NOMO-1 (cell line): ENCODE results near the gene AUTS2.
"Not testable (repeated sequence)": the region's sequence is repeated elsewhere in the genome, so short reads cannot be mapped to it uniquely, and the experiment has no call there.

ENCODE experiments used
- DNase-seq, 2 experiments: peaks; one replicate each; lab custom pipeline; 2025; ENCODE audit not compliant: unreplicated experiment in 2 of 2; lab: John Stamatoyannopoulos, UW

AUTS2 gene

DNA sequence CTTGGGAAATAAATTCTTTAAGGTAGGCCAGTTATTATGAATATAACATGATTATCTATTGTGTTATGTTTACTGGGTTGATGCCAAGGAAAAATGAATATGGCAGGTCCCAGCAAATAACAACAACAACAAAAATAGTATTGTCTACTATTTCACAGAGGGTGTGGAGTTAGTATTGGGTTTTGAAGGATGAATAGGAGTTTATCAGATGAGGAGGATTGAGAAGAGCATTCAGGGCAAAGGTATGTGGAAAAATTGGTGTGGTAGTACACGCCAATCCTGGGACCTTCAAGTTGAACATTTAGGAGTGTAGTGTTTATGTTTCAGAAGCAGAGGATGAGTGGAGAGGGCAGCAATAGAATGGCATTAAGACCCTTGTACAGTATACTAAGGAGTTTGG lies 671.9 kb downstream of the AUTS2 start:
- DNase-seq = no peak

DNA sequence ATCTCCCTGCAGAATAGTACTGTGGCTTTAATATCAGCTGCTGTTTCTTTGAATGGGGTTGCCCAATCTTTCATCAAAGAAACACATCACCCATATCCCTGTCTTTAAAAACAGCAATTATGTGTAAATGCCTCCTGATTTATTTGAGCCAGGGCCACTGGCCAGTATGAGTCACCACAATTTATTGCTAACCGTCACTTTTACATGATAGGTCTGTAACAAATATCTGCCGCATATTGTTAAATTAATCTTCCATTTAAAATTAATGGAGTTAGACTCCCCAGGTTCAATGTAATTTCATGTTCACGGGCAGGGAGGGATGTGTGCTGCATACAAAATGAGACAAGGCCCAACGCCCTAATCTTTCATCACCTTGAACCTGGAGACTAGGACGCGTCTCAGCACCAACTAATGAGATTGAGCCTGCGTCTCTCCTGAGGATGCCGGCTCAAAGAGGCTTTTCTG lies 673.4 kb downstream of the AUTS2 start:
- peak in 1 of 2 experiments; percentile 5 for DNase-seq

DNA sequence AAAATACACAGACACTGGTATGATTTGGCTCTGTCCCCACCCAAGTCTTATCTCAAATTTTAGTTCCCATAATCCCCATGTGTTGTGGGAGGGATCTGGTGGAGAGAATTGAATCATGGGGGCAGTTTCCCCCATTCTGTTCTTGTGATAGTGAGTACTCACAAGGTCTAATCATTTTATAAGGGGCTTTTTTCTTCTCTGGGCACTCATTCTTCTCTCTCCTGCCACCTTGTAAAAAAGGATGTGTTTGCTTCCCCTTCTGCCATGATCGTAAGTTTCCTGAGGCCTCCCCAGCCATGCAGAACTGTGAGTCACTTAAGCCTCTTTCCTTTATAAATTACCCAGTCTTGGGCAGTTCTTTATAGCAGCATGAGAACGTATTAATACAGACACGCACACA lies 677.3 kb downstream of the AUTS2 start:
- not testable (repeated sequence) for DNase-seq

DNA sequence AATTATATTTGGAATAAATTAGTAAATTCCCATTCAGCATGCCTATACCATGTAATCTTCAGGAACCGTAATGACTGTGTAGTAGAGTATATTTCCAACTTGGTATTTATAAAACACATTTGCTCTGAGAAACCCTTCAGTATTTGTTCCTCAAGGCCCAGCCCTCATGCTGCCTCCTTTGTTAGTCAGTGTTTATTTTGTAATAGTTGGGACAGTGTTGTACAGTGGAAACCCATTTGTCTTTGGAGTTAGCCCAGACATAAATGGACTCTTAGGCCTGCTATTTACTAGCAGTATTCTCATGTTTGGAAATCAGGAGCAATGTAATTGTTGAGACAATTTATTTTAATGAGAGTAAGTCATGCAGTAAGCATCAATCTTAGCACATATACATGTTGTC lies 686.9 kb downstream of the AUTS2 start:
- no peak for DNase-seq

DNA sequence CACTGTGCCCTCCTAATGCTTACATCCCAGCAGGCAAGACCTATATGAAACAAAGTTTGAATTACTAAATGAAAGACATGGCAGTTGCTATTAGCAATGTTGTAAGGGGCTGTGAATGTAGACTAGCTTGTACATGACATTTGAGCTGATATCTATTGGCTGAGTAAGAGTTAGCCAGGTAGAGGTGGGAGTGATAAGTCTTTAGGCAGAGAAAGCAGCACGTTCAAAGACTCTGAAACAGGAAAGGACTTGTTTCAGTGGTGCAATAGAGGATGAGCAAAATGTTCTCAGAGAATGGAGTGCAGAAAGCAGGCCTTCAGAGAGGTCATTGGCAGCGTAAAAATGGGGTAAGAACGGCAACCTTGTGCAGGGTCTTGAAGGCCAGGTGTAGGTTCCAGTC lies 687.6 kb downstream of the AUTS2 start:
- DNase-seq = no peak

DNA sequence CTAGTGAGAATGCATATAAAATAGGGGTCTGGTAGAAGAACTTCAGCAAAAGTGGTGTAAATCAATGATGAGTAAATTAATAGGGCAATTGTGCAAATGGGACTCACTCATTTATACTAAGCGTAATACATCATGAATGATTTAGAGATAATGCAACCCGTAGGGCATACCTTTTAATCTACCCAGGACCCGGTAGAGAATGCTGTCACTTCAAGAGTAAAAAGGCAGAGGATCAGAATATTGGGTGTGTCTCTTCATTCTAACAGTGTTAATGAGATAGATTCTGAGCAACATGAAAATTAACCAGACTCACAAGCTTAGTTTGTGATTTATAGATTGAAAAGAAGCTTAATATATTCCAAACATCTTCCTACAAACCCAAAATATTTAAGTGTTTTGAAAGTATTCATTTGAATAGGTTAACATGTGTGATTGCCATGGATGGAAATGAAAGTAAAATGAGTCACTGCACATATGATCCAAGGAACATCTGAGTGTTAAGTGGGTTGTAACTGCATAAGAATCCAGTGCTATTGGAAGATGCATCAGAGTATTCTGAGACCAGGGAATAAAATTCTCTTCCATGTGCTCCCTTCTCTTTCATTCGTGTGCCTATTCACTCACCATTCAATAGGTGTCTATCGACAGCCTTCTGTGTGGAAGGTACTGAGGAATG lies 690.6 kb downstream of the AUTS2 start:
- no peak for DNase-seq

DNA sequence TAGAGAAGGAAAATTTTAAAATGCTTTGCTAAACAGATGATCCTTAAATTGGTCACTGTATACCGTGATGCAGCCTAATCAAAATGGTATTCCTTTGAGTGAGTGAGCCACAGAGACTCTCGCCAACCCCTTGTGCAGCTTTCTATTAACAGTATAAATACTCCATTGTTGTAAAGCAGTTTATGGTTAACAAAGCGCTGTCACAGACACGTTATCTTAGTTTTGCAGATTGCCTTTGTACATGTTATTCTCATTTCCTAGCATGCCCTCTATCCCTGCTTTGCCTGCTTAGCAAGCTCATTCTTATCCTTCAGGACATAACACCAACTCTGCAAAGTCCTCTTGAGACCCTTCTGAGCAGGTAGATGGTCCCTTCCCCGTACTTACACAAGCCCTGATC lies 694.4 kb downstream of the AUTS2 start:
- no peak for DNase-seq

DNA sequence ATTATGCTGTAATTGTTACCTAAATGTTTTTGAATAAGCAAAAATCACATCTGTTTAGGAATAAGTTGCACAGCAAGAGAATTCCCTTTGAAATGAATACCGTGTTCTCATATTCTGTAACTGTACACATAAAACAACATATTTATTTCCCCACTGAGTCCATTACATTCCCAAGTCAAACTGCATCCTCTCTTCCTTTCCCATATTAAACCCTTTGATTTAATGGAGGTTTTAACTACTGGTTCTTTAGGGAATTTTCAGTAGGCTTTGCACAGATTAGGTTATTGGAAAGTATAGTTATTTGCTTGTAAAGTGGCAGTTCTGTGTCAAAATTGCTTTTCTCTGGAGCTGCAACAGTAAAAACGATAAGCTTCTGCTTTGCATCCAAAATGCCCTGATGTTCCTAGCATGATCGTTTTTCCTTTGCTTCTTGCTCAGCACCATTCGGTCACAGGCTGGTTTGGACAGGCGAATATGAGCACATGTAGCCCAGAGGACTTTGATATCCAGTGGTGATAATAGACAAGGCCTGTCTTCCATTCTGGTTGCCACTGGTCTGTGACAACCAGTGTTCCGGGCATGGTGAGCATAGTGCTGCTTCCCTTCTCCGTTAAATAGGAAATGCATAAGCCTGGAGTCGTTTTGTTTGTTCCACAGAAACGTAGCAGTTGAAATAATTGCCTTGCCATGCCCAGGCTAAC lies 696.1 kb downstream of the AUTS2 start:
- DNase-seq = no peak

DNA sequence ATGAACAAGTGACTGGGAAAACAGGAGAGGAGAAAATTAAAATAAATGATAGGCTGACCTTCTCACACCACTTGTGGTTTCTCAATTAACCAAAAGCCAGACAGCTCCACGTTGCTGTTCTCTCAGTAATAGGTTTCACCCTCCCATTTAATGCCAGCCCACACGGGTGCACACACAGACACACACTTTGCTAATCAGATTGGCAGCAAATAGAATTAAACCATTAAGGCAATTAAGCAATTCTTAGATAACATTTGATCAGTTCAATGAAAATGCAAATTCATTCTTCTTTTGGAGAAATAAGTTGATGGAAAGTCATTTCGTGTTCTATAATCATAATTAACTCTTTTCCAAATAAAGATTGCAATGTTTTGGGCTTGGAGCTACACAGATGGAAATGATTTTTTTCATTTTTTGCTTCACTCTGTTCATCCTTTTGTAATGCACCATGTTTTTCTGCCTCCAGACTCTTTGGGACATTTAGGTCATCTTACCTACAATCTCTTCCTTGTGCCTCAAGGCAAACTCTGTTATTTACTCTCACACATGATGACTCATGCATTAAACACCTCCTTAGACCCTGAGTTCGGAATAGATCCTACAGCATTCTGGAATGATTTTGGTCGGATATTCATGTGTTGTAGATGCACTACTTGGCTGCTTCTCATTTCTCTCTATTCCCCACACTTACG lies 700.7 kb downstream of the AUTS2 start:
- no peak for DNase-seq

DNA sequence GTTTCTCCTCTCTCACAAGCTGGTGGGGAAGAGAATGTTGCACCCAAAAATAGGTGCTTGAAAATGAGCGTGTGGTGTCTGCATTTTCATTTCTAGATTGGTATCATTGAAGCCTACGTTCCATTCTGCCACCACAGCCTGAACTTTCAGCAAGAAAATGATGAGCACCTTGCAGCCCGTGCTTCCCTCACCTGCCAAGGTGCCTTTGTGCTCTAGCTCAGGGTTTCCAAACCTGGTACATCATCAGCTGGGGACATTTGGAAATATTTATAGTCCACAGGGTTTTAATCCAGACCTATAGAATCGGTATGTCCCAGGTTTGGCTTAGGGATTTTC lies 701.2 kb downstream of the AUTS2 start:
- DNase-seq = no peak

DNA sequence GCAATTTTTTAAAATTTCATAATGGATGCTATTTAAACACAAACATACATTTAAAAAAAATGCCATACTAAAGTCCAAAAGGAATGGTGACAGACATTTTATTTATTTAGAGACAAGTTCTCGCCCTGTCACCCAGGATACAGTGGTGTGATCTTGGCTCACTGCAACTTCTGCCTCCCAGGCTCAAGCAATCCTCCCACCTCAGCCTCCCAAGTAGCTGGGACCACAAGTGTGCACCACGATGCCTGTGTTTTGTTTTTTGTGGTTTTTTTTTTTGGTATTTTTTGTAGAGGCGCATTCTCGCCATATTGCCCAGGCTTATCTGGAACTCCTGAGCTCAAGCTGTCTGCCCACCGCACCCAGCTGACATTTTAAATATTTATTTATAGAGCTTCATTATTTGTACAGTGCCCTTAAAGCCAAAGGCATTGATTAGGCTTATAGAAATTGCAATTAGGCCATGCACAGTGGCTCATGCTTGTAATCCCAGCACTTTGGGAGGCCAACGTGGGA lies 703.5 kb downstream of the AUTS2 start:
- DNase-seq = no peak

DNA sequence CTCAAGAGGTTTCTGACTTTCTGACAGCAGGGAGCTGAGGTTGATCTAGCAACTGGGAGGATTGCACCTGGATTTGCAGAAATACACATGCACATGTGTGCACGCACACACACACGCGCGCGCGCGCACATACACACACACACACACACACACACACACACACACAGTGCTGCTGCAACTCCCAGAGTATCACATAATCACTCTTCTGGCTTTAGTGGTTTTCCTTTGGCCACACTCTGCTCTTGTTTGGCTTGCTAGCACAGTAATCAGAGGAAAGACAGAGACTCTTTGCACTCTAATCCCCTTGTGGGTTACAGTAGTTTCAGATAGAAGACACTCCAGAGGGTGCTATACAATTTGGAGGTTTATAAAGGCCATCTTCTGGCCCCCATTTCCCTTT lies 705.0 kb downstream of the AUTS2 start:
- DNase-seq = no peak

DNA sequence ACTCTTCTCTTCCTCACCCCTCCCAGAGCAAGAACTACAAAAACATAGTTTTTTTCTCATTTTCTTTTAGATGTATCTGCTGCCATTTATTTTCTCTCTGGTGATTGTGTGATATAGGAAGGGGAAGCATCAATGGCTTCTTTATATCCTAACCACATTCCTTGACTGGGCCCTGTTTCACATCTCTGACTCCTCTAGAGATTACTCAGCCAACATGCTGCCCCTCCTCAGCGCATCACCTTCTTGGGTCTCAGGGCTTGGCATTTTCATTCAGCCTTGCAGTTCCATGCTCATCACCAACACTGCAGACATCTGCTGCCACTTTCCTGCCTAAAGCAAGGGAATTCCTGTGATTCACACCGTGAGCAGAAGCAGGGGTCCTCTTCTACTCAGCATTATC lies 705.5 kb downstream of the AUTS2 start:
- DNase-seq = no peak

DNA sequence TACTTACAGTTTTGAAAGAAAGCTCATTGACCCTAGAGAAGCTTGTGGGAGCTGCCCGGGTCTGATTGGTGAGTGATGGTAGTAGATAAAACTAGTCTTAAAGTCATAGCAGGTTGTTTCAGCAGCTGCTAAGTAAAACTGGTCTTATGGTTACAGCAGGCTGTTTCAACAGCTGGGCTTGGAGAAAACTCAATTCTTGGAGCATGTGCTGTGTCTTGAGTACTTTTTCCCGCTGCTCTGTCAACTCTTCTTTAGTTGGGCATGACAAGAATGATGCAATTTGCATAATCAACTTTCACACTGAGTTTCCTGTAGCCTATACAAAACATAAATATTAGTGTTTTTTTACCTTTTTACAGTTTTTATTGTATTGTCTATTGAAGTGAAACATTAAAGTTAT lies 707.9 kb downstream of the AUTS2 start:
- DNase-seq = no peak

DNA sequence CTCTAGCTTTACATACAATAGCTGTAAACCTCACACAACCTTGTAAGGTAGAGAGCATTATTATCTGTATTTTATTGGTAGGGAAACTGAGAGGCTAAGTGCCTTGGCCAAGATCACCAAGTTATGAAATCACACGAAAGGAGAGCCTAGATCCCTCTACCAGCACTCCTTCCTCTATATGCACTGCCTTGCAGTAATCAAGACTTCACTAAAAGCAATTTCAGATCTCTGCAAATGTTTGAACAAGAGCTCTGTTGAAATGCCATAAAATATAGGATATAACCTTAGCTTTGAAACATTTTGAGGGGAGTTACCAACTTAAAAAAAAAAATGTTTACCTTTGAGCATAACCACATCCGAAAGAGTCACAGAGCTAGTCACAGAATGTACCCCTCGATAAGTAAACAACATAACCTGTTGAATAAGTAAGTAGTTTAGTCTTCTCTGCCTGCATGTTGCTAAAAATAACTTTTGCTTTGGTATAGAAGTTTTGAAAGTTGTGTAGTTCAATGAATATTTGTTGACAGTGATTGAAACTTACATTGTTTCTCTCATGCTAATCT lies 709.4 kb downstream of the AUTS2 start:
- DNase-seq = no peak

DNA sequence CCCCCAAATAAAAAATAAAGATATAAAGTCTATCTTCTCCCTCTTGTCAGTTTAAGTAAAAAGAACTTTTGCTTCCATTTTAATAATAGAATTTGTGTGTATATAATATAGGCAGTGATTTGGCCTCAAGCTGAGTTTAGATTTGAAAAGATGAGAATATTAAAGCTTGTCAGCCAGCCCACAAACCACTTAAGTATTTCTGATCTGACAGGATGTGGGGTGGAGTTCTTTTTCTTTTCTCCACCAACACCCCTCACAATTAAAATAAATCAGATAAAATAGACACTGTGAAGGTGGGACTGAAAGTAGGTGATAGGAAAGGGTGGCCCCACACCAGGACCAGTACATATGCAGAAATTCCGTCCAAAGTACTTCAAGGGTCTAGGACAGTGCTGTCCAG lies 714.1 kb downstream of the AUTS2 start:
- no peak for DNase-seq

DNA sequence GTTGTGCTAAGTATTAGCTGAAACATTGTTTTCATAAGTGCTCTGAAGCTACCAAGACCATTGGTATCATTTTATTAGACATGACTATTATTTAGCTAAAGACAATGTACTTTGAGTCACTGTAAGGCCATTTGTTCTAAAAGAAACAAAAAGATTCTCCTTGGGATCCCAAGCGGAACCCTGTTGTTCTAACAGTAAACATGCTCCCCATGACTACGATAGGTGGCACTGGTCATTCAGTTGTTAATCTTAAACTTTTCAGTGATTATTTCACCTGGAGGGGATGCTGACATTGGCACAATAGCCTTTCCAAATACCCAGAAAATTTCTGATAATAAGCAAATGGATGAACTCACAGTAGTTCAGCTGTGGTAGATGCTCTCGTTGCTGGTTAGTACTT lies 715.0 kb downstream of the AUTS2 start:
- no peak for DNase-seq

DNA sequence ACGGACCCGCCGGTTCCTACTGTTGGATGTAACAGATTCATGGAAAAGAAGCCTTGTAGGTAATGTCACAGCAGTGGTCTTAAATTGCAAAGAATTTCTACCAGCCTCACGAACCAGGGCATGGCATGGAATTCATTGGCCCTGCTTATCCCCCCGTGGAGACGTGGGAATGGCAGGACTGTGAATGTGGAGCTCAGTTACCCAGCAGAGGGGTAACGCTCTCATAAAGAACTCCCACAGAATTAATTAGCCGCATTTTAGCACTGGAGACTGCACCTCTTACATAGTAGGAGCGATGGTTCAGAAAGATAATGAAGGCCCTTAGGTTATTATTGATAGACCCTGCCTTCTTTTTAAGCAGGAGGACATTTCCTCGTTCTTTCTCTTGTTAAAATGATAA lies 715.4 kb downstream of the AUTS2 start:
- no peak for DNase-seq

DNA sequence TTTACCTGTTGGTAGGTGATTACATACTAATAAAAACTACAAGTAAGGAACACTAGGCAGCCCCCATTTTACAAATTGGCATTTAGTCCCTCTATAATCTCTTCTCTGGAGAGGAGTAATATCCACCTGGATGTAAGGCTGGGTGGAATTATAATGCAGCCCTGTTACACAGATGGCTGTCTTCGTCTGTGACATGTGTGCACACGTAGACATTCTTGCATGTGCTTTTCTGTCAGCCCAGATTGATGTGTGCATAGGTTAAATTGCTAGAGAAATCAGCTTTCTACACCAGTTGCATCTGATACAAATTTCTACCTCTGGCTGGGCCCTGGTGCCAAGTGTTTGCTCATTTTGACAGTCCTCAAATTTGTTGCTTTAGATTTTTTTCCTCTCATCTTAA lies 715.9 kb downstream of the AUTS2 start:
- DNase-seq = no peak

DNA sequence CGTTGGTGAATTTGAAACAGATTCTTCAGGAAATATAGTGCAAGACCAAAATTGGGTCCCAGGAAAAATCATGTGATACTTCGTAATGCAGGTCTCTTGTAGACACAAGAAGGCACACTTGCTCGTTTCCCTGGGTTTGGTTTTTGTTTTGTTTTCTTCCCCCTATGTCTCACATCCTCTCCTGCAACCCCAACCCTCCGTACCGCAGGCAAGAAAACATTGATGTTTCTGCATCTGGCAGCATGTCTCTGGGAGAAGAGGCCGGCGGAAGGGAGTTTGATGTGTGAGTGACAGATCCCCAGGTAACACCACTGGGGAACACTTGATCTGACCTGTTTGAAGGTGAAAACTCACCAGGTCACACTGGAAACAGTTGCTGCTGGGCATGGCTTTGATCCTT lies 718.5 kb downstream of the AUTS2 start:
- DNase-seq = no peak

DNA sequence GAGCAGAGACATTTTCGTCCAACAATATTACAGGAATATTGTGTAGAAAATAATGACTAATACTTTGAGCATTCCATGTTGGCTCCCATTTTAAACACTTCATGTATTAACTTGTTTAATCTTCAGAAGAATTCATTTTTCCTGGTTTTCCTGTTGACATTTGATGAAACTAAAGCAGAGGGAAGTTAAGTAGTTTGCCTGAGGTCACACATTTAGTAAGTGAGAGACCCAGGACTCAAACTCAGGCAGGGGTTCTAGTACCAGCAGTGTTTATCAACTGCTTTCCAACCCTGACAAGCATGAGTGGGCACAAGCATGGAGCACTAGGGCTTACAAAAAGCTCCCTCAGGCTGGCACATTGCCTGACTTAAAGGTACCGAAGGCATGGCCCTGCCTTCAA lies 719.1 kb downstream of the AUTS2 start:
- no peak for DNase-seq

DNA sequence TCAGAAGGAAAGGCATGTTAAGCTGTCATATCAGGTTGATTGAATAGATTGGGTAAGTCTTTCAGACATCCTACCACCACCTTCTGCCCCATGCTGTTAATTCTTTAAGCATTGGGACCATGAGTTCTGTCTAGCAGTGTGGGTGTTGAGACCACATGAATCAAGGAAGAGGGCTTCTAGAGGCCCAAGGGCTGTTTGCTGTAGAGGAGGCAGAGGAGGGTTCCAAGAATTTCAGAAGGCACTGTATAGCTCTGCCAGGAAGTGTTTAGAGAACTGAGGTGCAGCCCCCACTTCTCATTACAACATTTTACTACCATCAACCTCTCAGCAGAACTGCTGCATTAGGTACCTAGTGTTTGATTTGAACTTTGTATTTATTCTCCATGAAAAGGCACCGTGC lies 720.2 kb downstream of the AUTS2 start:
- DNase-seq = no peak
